Brain microvascular endothelial cell (primary cell): ENCODE data around the gene UCK2.

Experiments
- DNase-seq: peaks from one replicate; pipeline ENCODE4 v3.0.0-alpha.2; 2020
- H3K27ac ChIP-seq: fragments of 250-450 bp; sonication (Bioruptor Pico); 2 replicates; pipeline ENCODE4 v1.5.1; 2020; ENCODE audit warnings: mild to moderate bottlenecking, moderate library complexity
- H3K27me3 ChIP-seq: fragments of 250-450 bp; sonication (Bioruptor Pico); replicated peaks from 2 replicates; pipeline ENCODE4 v1.5.1; 2020; ENCODE audit warnings: mild to moderate bottlenecking
- H3K36me3 ChIP-seq: fragments of 250-450 bp; sonication (Bioruptor Pico); replicated peaks from 2 replicates; pipeline ENCODE4 v1.5.1; 2020; ENCODE audit warnings: mild to moderate bottlenecking
- H3K4me3 ChIP-seq: 2 replicates; pipeline ENCODE4 v1.5.1; 2011; ENCODE audit warnings: low read depth, mild to moderate bottlenecking, control low read depth, low read length, moderate library complexity
- in situ Hi-C: cut with HindIII; loops from 2 replicates; pipeline ENCODE4 v1.10.0; 2017; ENCODE audit warnings: low sequenced_read_pairs, low pct_ligation_motif_present
- TF ChIP-seq, protein P1 (sequence below): IDR thresholded peaks from 2 replicates; pipeline ENCODE4 v1.5.1; 2011; ENCODE audit warnings: low read depth, mild to moderate bottlenecking, moderate library complexity, low read length, control low read depth, inconsistent platforms; ENCODE audit errors: missing control alignments

Gene UCK2

DNA sequence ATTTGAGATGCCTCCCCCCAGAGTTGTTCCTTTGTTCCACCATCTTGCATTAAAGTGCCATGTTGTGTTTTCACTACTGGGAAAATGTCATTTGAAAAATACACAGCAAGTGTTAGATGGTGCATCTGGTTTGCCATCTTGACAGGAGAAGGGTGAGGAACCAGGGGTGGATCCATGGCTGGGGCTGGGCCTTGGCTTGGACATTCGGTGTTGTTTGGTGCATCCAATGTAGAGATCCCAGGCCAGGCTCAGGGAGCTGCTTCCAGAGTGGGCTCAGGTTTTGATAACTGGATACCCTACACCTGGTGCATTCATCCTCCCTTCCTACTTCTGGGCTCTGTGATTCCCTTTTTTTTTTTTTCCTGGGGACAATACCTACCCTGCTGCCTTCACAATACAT lies 103.5 kb downstream of the UCK2 start:
- Histone ChIP-seq H3K27me3 (no peaks in the 10 kb centered on the region), H3K27ac (no peak overlapping the region), H3K36me3 (no peaks in the 10 kb centered on the region), H3K4me3 (no peak overlapping the region)
- no peak for DNase-seq
- in situ Hi-C loops = no loop called here
- TF ChIP-seq, protein P1, sequence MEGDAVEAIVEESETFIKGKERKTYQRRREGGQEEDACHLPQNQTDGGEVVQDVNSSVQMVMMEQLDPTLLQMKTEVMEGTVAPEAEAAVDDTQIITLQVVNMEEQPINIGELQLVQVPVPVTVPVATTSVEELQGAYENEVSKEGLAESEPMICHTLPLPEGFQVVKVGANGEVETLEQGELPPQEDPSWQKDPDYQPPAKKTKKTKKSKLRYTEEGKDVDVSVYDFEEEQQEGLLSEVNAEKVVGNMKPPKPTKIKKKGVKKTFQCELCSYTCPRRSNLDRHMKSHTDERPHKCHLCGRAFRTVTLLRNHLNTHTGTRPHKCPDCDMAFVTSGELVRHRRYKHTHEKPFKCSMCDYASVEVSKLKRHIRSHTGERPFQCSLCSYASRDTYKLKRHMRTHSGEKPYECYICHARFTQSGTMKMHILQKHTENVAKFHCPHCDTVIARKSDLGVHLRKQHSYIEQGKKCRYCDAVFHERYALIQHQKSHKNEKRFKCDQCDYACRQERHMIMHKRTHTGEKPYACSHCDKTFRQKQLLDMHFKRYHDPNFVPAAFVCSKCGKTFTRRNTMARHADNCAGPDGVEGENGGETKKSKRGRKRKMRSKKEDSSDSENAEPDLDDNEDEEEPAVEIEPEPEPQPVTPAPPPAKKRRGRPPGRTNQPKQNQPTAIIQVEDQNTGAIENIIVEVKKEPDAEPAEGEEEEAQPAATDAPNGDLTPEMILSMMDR = no peak

GRCh38 chr1:165933446-165934170 lies 106.2 kb downstream of the UCK2 start:
- no peak for DNase-seq
- no peak overlapping the region for H3K27ac ChIP-seq
- in situ Hi-C loops = no loop called here

DNA sequence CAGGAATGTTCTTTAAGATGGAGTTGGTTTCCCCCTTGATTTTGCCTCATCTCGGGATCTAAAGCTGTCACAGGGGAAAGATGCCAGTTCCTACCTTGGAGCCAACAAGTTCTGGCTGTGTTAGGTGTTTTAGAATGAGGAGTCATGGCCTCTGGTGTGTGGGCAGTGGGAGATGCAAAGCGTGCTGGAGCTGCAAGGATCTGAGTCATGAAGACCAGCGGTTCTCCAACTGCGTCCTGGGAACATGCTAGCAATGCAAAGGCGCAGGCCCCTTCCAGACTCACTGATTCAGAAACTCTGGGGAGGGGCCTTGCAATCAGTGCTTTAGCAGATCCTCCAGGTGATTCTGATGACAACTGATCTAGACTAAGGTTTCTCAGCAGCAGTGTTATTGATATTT lies 109.1 kb downstream of the UCK2 start:
- no peaks in the 10 kb centered on the region for H3K36me3 ChIP-seq
- in situ Hi-C loops = no loop called here

More at GRCh38 chr1:165933446-165934170, 106.2 kb downstream of the UCK2 start:
- TF ChIP-seq, protein P1 = no peak
- no peaks in the 10 kb centered on the region for H3K36me3 ChIP-seq
- no peak overlapping the region for H3K4me3 ChIP-seq
- H3K27me3 ChIP-seq = no peaks in the 10 kb centered on the region

DNA sequence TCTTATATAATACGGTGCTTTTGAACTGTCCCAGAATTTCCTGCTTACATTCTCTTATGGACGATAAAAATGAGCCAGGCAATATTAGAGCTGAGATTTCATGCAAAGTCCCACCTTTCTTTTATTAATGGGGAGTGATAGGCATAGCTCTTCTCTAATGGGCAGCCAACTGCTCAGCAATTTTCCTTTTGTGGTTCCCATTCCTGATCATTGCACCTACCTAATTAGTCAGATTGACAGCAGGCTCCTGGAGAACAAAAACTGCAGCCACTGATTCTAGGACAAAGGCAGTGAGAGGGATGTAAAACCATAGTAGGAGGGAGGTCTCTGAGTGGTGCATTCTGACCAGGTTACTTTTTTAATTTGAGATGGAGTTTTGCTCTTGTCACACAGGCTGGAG lies 110.4 kb downstream of the UCK2 start:
- no peak overlapping the region for H3K4me3 ChIP-seq
- no peaks in the 10 kb centered on the region for H3K27me3 ChIP-seq
- TF ChIP-seq, protein P1 = no peak
- no peaks in the 10 kb centered on the region for H3K36me3 ChIP-seq
- in situ Hi-C loops = no loop called here
- no peak for DNase-seq
- no peak overlapping the region for H3K27ac ChIP-seq

More for the DNA sequence above, 109.1 kb downstream of the UCK2 start:
- H3K4me3 ChIP-seq = no peak overlapping the region
- no peaks in the 10 kb centered on the region for H3K27me3 ChIP-seq
- TF ChIP-seq, protein P1 = no peak
- H3K27ac ChIP-seq = no peak overlapping the region
- DNase-seq = no peak

DNA sequence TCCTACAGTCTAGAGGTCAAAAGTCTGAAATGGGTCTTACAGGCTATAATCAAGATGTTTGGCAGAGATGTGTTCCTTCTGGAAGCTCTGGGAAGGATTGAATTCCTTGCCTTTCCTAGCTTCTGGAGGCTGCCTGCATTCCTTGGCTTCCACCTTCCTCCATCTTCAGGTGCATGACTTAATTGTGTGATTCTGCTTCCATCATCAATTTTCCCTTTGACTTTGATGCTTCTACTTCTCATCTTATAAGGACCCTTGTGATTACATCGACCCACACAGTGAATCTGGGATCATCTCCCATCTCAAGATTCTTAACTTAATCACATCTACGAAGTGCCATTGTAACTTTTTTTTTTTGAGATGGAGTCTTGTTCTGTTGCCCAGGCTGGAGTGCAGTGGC lies 111.4 kb downstream of the UCK2 start:
- no peaks in the 10 kb centered on the region for H3K36me3 ChIP-seq
- TF ChIP-seq, protein P1 = no peak
- in situ Hi-C loops = no loop called here
- no peak overlapping the region for H3K4me3 ChIP-seq
- H3K27ac ChIP-seq = no peak overlapping the region
- no peaks in the 10 kb centered on the region for H3K27me3 ChIP-seq
- DNase-seq = no peak

GRCh38 chr1:165941531-165941930 lies 114.1 kb downstream of the UCK2 start:
- H3K36me3 ChIP-seq = no peaks in the 10 kb centered on the region
- no peak overlapping the region for H3K4me3 ChIP-seq
- TF ChIP-seq, protein P1 = no peak
- H3K27me3 ChIP-seq = no peaks in the 10 kb centered on the region
- DNase-seq = no peak
- in situ Hi-C loops = no loop called here
- H3K27ac ChIP-seq = no peak overlapping the region
